Left ventricle myocardium superior (tissue), 1 donor: ENCODE data around the gene CD19. TPM values are rescaled to one million over a fixed set of nuclear protein-coding genes. Genes with fewer than 3 reads are reported as not detected.

Experiments used
- total RNA-seq: library from RNA; stranded (reverse); fragmentation: NEBNext Ultra II Directional; extraction: Animal tissue kit (Norgen Biotek cat#: 25700); gene quantifications from one replicate; pipeline ENCODE4 v1.2.1, GENCODE V29; 2021
- donor health status: DM: no; HTN: yes; CAD: no; lungs with severe emphysema.

Gene CD19
- total RNA-seq, 1 donor from 2014 or later: not detected

Other genes starting within 250 kb of the CD19 start
- gene EIF3C, start 220.5 kb upstream of the CD19 start, total RNA-seq: 433 TPM
- 0.30 TPM for gene NPIPB9, start 180.2 kb upstream of the CD19 start, total RNA-seq
- 55.3 TPM for gene ATXN2L, start 109.0 kb upstream of the CD19 start, total RNA-seq
- 254 TPM for gene TUFM, start 85.6 kb upstream of the CD19 start, total RNA-seq
- 46.1 TPM for gene SH2B1, start 68.1 kb upstream of the CD19 start, total RNA-seq
- 0.45 TPM for gene ATP2A1, start 53.5 kb upstream of the CD19 start, total RNA-seq
- 20.5 TPM for gene RABEP2, start 6.7 kb upstream of the CD19 start, total RNA-seq
- 20.1 TPM for gene NFATC2IP, start 19.0 kb downstream of the CD19 start, total RNA-seq
- 17.9 TPM for gene SPNS1, start 42.8 kb downstream of the CD19 start, total RNA-seq
- gene LAT, start 53.1 kb downstream of the CD19 start, total RNA-seq: 1.6 TPM